Endothelial cell (in vitro differentiated cells): Measurements from ENCODE around the gene ANAPC2. TPM values are rescaled to one million over a fixed set of nuclear protein-coding genes. Genes with fewer than 3 reads are reported as not detected.

ENCODE experiments used
- DNase-seq: peaks from one replicate; pipeline ENCODE4 v3.0.0; 2021; ENCODE audit warnings: low spot score
- H3K27ac Mint-ChIP-seq: one replicate; pipeline ENCODE4 v1.8.0; 2021; ENCODE audit warnings: mixed read lengths, inconsistent platforms; ENCODE audit not compliant: unreplicated experiment
- H3K27me3 Mint-ChIP-seq: one replicate; pipeline ENCODE4 v1.8.0; 2021; ENCODE audit warnings: mild to moderate bottlenecking, moderate library complexity, mixed read lengths, inconsistent platforms; ENCODE audit not compliant: unreplicated experiment
- H3K36me3 Mint-ChIP-seq: one replicate; pipeline ENCODE4 v1.8.0; 2021; ENCODE audit warnings: mild to moderate bottlenecking, low read depth, mixed read lengths, inconsistent platforms; ENCODE audit not compliant: unreplicated experiment
- H3K4me1 Mint-ChIP-seq: one replicate; pipeline ENCODE4 v1.8.0; 2021; ENCODE audit warnings: mild to moderate bottlenecking, mixed read lengths, inconsistent platforms; ENCODE audit not compliant: unreplicated experiment
- H3K4me3 Mint-ChIP-seq: one replicate; pipeline ENCODE4 v1.8.0; 2021; ENCODE audit warnings: mild to moderate bottlenecking, mixed read lengths, inconsistent platforms; ENCODE audit not compliant: unreplicated experiment
- H3K9me3 Mint-ChIP-seq: one replicate; pipeline ENCODE4 v1.8.0; 2021; ENCODE audit warnings: mixed read lengths, inconsistent platforms; ENCODE audit not compliant: unreplicated experiment
- total RNA-seq: library from RNA; stranded (reverse); fragmentation: NEBNext Ultra II Directional; extraction: Animal tissue kit (Norgen Biotek cat#: 25700); gene quantifications from one replicate; pipeline ENCODE4 v1.2.1, GENCODE V29; 2021; ENCODE audit not compliant: unreplicated experiment
- TF ChIP-seq, protein P1 (sequence below): fragments of 200-600 bp; sonication (generic); IDR thresholded peaks from one replicate; pipeline ENCODE4 v1.5.0; 2021; ENCODE audit warnings: antibody characterized with exemption; ENCODE audit not compliant: unreplicated experiment

The ANAPC2 gene
- total RNA-seq, 1 donor from 2014 or later: 76.8 TPM

DNA sequence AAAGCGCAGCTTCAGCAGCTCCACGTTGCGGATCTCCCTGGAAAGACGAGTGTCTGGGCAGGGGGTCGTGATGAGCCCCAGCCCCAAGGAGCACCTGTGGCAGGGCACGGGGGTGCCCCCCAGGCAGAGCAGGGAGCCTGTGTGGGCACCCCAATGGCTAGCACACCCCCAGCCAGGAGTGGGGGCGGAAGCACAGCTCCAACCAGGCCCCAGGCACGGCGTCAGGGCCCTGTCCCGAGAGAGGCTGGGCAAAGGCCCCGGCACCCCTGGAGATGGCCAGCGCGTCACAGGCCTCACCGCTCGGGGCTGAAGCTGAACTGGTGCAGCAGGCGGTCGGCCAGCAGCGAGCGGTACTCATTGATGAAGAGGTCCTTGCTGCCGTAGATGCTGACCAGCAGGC lies 7.9 kb downstream of the ANAPC2 start:
- no peak overlapping the region for H3K4me3 Mint-ChIP-seq
- H3K27ac Mint-ChIP-seq: no peak overlapping the region
- H3K36me3 Mint-ChIP-seq: peaks cover 19% of the 10 kb centered on the region
- peaks cover 11% of the 10 kb centered on the region for H3K27me3 Mint-ChIP-seq
- no peak for DNase-seq
- TF ChIP-seq, protein P1, sequence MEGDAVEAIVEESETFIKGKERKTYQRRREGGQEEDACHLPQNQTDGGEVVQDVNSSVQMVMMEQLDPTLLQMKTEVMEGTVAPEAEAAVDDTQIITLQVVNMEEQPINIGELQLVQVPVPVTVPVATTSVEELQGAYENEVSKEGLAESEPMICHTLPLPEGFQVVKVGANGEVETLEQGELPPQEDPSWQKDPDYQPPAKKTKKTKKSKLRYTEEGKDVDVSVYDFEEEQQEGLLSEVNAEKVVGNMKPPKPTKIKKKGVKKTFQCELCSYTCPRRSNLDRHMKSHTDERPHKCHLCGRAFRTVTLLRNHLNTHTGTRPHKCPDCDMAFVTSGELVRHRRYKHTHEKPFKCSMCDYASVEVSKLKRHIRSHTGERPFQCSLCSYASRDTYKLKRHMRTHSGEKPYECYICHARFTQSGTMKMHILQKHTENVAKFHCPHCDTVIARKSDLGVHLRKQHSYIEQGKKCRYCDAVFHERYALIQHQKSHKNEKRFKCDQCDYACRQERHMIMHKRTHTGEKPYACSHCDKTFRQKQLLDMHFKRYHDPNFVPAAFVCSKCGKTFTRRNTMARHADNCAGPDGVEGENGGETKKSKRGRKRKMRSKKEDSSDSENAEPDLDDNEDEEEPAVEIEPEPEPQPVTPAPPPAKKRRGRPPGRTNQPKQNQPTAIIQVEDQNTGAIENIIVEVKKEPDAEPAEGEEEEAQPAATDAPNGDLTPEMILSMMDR: no peak
- no peaks in the 10 kb centered on the region for H3K9me3 Mint-ChIP-seq
- H3K4me1 Mint-ChIP-seq: no peaks in the 10 kb centered on the region

GRCh38 chr9:137179761-137180160 lies 8.6 kb downstream of the ANAPC2 start:
- no peaks in the 10 kb centered on the region for H3K4me1 Mint-ChIP-seq
- H3K27me3 Mint-ChIP-seq: peaks cover 9% of the 10 kb centered on the region
- H3K4me3 Mint-ChIP-seq: no peak overlapping the region
- peaks cover 19% of the 10 kb centered on the region for H3K36me3 Mint-ChIP-seq
- H3K9me3 Mint-ChIP-seq: no peaks in the 10 kb centered on the region
- TF ChIP-seq, protein P1: no peak
- no peak for DNase-seq
- H3K27ac Mint-ChIP-seq: no peak overlapping the region

DNA sequence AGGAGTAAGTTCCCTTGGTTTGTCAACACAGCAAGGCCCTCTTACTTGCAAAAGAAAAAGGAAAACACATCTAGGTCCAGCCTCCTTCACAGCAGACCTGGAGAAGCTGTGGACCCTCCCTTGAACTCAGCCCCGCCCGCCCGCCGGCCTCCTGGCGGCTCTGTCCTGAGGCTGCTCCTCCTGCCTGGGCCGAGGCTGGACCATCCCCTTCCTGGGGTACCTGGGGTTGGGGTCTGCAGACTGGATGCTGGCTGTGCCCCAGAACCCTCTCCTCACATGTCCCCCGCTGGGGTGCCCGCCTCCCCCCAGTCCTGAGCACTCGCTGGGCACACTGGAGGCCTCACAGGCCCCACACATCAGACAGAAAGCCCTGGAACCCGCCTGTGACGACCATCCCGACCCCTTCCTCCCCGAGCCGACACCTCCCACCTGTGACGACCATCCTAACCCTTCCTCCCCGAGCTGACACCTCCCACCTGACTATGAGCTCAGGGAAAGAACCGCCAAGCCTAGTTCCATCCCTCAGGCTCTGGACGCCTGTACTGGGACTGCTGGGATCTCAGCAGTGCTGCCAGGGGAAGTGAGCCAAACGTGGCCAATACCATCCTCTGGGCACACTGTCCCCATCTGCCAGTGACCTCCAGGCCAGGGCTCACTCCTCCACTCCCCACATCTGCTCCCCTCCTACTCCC lies 9.3 kb downstream of the ANAPC2 start:
- Mint-ChIP-seq H3K36me3 (peaks cover 14% of the 10 kb centered on the region), H3K4me3 (no peak overlapping the region), H3K27ac (no peak overlapping the region), H3K4me1 (no peaks in the 10 kb centered on the region), H3K27me3 (peaks cover 9% of the 10 kb centered on the region), H3K9me3 (no peaks in the 10 kb centered on the region)
- DNase-seq: no peak
- TF ChIP-seq, protein P1: no peak

- Mint-ChIP-seq H3K9me3 (no peaks in the 10 kb centered on the region), H3K4me1 (no peaks in the 10 kb centered on the region), H3K36me3 (peaks cover 13% of the 10 kb centered on the region), H3K4me3 (no peak overlapping the region), H3K27me3 (peaks cover 9% of the 10 kb centered on the region), H3K27ac (no peak overlapping the region)
- DNase-seq: no peak
- TF ChIP-seq, protein P1: no peak
These were observed 10.0 kb downstream of the ANAPC2 start for GRCh38 chr9:137178201-137178938.
